HG02759 (cell line): ENCODE data around the gene TK2.
"Not testable (repeated sequence)": the region's sequence is repeated elsewhere in the genome, so short reads cannot be mapped to it uniquely, and the experiment has no call there.

Source experiments
- ATAC-seq: cut with Tn5 transposase; IDR thresholded peaks from one replicate; pipeline ENCODE4 v1.9.1; 2021; ENCODE audit warnings: mild to moderate bottlenecking, moderate library complexity; ENCODE audit not compliant: unreplicated experiment

TK2 gene

DNA sequence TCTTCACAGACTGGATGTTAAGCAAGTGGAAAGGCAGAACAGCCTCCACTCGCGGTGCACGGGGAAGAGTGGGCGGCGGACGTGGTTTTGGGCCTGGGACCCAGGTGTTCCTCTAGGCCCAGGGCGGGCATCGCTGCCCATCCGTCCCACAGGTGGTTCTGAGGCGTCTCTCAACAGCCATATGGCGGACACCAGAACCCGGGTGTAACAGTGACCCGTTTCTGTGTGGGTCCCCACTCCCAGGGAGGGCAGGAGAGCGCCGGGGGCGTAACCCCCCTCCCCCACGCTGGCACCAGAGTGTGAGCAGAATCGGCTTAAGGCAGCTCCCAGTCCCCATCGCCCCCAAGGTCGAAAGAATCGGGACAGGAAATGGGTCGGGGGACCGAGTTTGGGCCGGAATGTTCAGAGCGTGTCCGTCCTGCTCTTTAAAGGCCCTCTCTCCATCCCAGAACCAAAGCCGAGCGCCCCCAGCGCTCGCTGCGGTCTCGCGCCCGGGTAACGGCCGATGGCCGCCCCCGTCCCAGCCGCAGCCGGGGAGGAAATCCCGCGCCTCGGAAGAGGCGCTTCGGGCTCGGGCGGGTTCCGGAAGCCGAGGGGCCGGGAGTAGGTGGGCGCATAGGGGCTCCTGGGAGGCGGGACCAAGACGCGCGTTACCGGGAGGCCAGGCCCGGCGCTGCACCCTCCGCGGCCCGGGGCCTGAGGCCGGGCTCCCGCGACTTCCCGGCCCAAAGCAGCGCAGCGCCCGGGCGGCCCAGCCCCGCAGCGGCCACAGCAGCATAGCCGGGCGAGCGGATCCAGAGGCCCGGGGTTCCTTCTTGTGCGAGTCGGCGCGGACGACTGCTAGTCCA lies at the start of gene TK2:
TK2 (minus strand) TSS at position 839 of the 848 bp plus-strand sequence; CDS start at position 778, 61 bp downstream.
- ATAC-seq: peak; percentile 36

DNA sequence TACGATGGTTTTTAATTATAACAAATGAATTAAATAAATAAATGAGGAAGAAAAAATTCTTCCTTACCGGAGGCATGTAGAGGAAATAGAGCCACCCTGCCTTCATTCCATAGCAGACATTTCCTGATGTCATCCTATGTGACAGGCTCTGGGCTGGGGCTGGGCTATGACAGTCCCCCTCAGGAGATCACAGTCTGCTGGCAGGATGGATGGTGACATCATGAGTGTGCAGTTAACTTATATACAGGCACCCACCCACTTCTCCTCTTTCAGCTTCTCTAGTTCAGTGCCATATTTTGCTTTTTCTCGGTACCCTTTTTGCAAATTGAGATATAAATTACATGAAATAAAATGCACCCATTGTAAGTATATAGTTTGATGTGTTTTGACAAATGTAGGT lies 48.2 kb upstream of the TK2 start:
- no peak for ATAC-seq

DNA sequence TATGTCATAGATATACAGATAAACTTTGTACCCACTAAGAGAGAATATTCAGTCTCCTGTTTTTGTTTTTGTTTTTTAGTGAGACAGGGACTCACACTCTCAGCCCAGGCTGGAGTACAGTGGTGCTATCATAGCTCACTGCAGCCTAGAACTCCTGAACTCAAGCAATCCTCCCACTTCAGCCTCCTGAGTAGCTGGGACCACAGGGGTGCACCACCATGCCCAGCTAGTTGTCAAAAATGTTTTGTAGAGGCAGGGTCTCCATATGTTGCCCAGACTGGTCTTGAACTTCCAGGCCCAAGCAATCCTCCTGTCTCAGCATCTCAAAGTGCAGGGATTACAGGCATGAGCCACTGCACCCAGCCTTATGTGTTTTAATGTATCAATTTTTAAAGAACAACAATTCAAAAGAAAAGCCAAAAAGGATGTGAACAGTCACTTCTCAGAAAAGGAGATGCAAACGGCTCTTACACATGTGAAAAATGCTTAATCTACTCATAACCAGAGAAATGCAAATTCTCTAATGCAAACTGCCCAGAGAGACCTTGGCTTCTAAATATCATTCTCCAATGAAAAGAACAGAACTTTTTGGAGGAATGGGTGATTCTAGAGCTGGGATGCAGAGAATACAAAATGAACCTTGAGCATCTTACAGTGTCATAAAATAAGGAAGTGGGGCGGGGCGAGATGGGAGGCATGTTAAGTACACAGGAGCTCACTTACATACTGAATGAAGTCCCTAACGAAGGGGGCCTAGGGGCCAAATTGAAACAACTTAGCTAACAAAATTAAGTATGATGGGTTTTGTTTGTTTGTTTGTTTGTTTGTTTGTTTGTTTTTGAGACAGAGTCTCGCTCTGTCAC lies 47.3 kb upstream of the TK2 start:
- no peak for ATAC-seq

GRCh38 chr16:66596559-66596958 lies 46.6 kb upstream of the TK2 start:
- ATAC-seq: not testable (repeated sequence)

DNA sequence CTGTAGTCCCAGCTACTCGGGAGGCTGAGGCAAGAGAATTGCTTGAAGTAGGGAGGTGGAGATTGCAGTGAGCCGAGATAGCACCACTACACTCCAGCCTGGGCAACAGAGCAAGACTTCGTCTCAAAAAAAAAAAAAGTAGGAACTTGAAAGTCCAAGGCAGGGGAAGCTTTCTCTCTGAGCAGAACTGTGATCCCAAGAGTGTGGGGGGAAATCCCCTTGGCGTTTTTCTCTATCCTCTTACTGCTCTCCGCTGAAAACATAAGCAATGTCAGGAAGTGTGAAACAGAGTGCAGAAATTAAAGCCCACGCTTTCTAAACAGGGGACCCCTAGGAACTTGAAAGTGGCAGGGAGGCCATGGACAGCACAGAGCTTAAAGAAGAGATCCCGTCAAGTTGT lies 44.8 kb upstream of the TK2 start:
- no peak for ATAC-seq

DNA sequence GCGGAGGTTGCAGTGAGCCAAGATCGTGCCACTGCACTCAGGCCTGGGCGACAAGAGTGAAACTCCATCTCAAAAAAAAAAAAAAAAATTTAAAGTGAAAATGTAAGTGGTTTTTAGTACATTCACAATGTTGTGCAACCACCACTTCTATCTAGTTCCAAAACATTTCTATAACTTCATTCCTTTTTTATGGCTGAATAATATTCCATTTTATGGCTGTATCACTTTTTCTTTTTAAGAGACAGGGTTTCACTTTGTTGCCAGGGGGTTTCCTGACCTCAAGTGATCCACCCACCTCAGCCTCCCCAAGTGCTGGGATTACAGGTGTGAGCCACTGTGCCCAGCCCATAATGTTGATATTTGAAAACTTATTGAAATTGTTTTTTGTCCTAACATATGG lies 42.9 kb upstream of the TK2 start:
- ATAC-seq: no peak

GRCh38 chr16:66592241-66592640 lies 42.3 kb upstream of the TK2 start:
- no peak for ATAC-seq

GRCh38 chr16:66591018-66591417 lies 41.1 kb upstream of the TK2 start:
- ATAC-seq: no peak

GRCh38 chr16:66590322-66590721 lies 40.4 kb upstream of the TK2 start:
- peak; percentile 56 for ATAC-seq

DNA sequence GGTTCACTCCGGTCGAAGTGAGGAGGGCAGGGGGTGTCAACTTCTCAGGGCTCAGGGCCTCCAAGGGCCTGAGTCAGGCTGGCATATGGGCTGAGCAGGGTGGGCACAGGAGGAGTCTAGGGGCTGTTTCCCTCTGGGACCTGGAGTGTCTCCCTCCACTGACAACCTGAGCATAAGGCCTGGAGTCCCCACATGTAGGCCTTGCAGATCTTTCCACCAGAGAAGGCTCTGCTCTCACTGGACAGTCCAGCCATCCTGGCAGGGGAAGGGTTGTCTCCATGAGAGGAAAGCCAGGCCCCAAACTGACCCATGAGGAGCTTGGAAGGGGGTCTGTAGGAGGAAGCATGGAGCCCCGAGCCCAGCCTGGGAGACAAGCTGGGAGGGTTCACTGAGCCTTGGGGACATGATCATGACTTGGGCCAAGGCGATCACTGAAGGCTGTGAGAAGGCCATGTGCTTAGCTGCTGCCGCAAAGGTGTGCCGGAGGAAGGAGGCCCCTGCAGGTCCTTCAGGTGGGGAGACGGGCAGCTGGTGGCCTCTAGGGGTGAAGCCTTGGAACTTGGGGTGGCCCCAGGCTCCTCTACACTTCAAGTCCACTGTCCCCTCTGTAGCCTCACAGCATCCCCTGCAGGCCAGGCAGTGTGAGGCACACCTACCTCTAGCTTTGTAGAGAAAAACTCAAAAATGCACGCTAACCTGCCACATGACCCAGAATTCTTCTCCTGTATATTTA lies 39.2 kb upstream of the TK2 start:
- peak; percentile 67 for ATAC-seq

DNA sequence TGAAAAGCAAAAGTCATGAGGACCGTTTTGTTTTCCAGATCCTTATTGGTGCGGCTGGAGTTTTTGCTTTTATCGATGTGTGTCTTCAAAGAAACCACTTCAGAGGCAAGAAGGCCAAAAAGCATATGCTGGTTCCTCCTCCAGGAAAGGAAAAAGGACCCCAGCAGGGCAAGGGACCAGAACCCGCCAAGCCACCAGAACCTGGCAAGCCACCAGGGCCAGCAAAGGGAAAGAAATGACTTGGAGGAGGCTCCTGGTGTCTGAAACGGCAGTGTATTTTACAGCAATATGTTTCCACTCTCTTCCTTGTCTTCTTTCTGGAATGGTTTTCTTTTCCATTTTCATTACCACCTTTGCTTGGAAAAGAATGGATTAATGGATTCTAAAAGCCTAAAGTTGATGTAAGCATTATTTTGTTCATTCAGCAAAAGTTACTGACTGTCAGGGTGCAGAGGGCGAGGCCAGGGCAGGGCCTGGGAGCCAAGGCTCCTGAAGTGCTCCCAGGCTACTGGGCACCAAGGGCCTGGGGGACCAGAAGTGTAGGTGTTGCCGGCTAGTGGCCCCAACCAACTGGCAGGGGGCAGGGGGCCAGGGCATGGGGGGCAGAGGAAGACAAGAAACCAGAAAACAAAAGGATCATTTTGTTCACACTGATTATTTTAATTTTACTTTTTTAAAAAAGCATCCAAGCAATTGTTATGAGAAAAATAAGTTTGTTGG lies 38.1 kb upstream of the TK2 start:
- ATAC-seq: no peak

DNA sequence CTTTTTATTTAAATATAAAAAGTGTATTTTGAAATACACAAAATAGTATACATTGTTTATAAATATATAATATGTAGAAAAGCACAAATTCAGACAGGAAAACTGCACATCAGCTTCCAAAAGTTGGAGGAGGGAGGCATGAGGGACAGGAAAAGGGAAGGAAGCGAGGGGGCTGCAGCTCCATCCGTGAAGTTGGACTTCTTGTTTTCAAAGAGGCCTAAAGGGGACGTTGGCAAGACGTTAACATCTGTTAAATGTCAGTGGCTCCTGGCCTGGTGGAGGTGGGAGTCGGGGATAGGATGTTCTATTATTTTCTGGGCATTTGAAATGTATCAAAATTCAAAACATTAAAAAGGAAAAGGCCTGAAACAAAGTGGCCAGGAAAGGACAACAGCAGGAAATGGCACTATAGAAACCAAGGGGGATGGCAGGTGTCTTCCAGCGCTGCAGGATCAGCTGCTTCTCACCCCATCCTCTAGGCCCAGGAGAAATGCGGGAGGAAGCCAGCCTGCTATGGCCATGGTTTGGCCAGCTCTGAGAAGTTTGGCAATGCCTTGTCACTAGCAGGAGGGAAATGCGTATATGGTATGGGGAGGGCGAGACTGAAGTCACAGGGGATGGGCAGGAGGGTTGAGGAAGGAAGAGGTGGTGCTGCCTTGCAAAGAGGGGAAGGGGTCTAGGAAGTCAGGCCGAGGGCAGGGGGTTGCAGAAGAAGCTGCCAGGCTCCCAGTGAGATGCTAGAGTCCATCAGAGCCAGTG lies 35.7 kb upstream of the TK2 start:
- ATAC-seq: no peak

- no peak for ATAC-seq
These were observed 31.5 kb upstream of the TK2 start for GRCh38 chr16:66581246-66581952.

DNA sequence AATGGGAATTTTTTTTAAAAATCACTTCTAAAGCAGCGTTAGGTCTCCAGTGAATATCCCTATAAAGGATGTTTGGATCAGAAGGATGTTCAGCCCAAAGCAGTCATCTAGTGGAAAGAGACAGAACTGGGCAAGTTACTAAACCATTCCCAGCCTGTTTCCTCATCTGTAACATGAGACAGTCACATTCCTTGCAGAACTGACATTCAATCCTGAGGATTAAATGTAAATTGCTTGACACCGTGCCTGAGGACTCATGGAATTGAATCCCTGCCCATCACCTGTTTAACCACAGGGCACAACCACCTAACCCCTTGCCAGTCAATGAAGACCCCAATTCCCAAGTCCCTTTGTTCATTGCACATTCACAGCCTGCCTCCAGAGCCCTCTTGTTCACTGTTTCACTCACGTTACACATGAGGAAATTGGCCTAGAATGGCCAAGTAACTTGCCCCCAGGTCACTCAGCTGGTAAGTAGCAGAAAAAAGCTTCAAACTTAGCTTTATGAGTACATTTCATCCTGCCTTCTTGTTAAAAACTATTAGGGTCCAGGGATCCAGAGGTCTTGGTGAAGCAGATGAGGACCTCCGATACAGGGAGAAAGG lies 30.8 kb upstream of the TK2 start:
- no peak for ATAC-seq

- no peak for ATAC-seq
These were observed 29.0 kb upstream of the TK2 start, which contains the start of gene CMTM2 for GRCh38 chr16:66578651-66579531. Gene CMTM2 (plus strand): TSS chr16:66579463. CDS start chr16:66579608, 145 bp downstream.

GRCh38 chr16:66576296-66576695 lies 26.4 kb upstream of the TK2 start:
- ATAC-seq: no peak

DNA sequence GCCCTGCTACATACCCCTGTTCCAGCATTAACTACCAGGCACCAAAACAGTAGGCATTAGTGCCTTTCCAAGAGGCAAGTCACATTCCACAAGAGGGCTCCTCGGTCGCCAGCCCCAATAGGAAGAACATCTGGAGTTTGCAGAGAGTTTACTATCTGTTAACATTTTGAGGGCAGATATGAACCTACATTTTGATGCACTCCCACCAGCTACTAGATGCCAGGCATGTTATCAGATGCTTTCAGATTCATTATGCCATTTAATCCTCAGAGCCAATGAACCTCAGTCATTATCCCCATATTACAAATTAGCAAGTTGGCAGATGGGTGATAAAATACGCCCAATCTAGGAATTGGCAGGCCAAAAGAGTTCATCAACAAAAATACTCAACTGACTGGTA lies 25.1 kb upstream of the TK2 start:
- ATAC-seq: no peak

DNA sequence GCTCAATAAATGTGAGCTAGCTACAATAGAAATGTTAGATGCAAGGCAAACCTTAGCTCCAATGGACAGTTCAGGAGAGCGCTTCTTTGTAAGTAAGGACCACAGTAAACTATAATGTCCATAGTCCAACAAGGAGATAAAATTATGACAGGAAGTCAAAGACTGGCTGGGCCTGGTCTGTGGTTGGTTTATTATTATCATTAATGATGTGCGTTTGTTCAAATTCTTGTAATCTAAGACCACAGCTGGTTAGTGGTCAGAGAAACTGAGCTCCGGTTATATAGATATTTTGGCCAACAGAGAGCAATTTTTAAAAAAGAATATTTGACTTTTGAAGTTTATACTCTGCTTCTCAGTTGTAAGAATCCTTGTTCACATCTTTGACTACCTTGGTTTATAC lies 24.6 kb upstream of the TK2 start:
- ATAC-seq: no peak
